Astrocyte of the cerebellum (primary cell): ENCODE data around the gene GMPR.
A peak's percentile ranks its signal among the peaks of the same experiment; 100 is the strongest.

Source experiments
- DNase-seq: peaks from one replicate; pipeline ENCODE4 v3.0.0-alpha.2; 2011; ENCODE audit warnings: low read depth
- H3K4me3 ChIP-seq: 2 replicates; pipeline ENCODE4 v1.5.1; 2011; ENCODE audit warnings: mild to moderate bottlenecking, low read depth, low read length, moderate library complexity
- CTCF ChIP-seq: IDR thresholded peaks from 2 replicates; pipeline ENCODE4 v1.5.1; 2012; ENCODE audit warnings: low read length, low read depth, moderate library complexity, mild to moderate bottlenecking; ENCODE audit errors: missing control alignments
- in situ Hi-C: cut with HindIII; loops from 2 replicates; pipeline ENCODE4 v1.10.0; 2017; ENCODE audit warnings: low sequenced_read_pairs

The GMPR gene

GRCh38 chr6:16278750-16279149, 40.4 kb downstream of the GMPR start:
- in situ Hi-C loops = loop anchor here (5.0 kb wide), 1 partner anchor 144 kb away; no protein-coding TSS in a partner anchor
- no peak for DNase-seq
- TF ChIP-seq CTCF = no peak
- no peak overlapping the region for H3K4me3 ChIP-seq

GRCh38 chr6:16279243-16279642, 40.9 kb downstream of the GMPR start:
- TF ChIP-seq CTCF = no peak
- in situ Hi-C loops = loop anchor here (5.0 kb wide), 1 partner anchor 143 kb away; no protein-coding TSS in a partner anchor
- no peak overlapping the region for H3K4me3 ChIP-seq
- no peak for DNase-seq

GRCh38 chr6:16282370-16282769, 44.0 kb downstream of the GMPR start:
- no peak for DNase-seq
- in situ Hi-C loops = no loop called here
- no peak for TF ChIP-seq CTCF
- H3K4me3 ChIP-seq = no peak overlapping the region

GRCh38 chr6:16284472-16284871, 46.1 kb downstream of the GMPR start:
- H3K4me3 ChIP-seq = no peak overlapping the region
- in situ Hi-C loops = no loop called here
- DNase-seq = no peak
- TF ChIP-seq CTCF = no peak

GRCh38 chr6:16285467-16286150, 47.2 kb downstream of the GMPR start:
- no peak overlapping the region for H3K4me3 ChIP-seq
- TF ChIP-seq CTCF = no peak
- in situ Hi-C loops = no loop called here
- DNase-seq = no peak

GRCh38 chr6:16286151-16286522, 47.8 kb downstream of the GMPR start:
- no peak for DNase-seq
- no peak overlapping the region for H3K4me3 ChIP-seq
- in situ Hi-C loops = no loop called here
- peak; percentile 87 for TF ChIP-seq CTCF
